K562 (cell line): ENCODE measurements around the gene GDF9. TPM values are rescaled to one million over a fixed set of nuclear protein-coding genes. Genes with fewer than 3 reads are reported as not detected.
A peak's percentile ranks its signal among the peaks of the same experiment; 100 is the strongest.

Experiments used
- ATAC-seq: fragments of 200-7000 bp; cut with Tn5 transposase; 3 replicates; pipeline ENCODE4 v1.9.1; 2020; ENCODE audit warnings: moderate library complexity
- BruUV-seq: library from RNA; stranded (reverse); fragments of 400-500 nt; replicated peaks from 2 replicates; lab custom pipeline; 2021; lab: Mats Ljungman, UMichigan
- CTCF ChIA-PET: fragments of 300-600 bp; formaldehyde crosslinking; extraction: SDS; loops from one replicate; lab custom pipeline; 2021; ENCODE audit warnings: low intra/inter-chr PET ratio; lab: Yijun Ruan, JAX
- POLR2A ChIA-PET: fragments of 300-600, 350-650 bp; sonication (Branson Sonifier 250); formaldehyde crosslinking; extraction: SDS; loops from one replicate; lab custom pipeline; 2021; ENCODE audit warnings: antibody characterized with exemption, inconsistent platforms; lab: Yijun Ruan, JAX
- DNase-seq, 4 experiments: peaks; one replicate each; pipeline versions ENCODE4 v3.0.0 to v3.0.0-alpha.2; 2011 to 2018; ENCODE audit warnings: low spot score in 3 of 4, mixed read lengths in 3 of 4; ENCODE audit errors: extremely low read depth in 1 of 4
- FAIRE-seq: peaks from 2 replicates; lab custom pipeline; 2011; peaks lifted over from hg19 to GRCh38; lab: Jason Lieb, UNC
- H2AFZ ChIP-seq: 2 replicates; pipeline ENCODE4 v1.6.0; 2011; ENCODE audit warnings: low read depth, low read length, control low read depth, inconsistent platforms
- H3K27ac ChIP-seq: fragments of 200-600 bp; 3 replicates; pipeline ENCODE4 v1.8.0; 2011; ENCODE audit warnings: low read depth, mild to moderate bottlenecking, control low read depth, inconsistent platforms, low read length, moderate library complexity, mixed read lengths; ENCODE audit errors: extremely low read depth
- H3K27me3 ChIP-seq, 2 experiments: fragments of 300-600 bp in 1 of 2; 2 replicates in 1 of 2; 3 replicates in 1 of 2; pipeline versions ENCODE4 v1.6.0 to v1.8.0; 2011; ENCODE audit warnings: inconsistent platforms in 2 of 2, low read length in 2 of 2, mild to moderate bottlenecking in 1 of 2, mixed read lengths in 1 of 2, moderate library complexity in 1 of 2; ENCODE audit not compliant: control insufficient read depth in 2 of 2, insufficient read depth in 2 of 2
- H3K36me3 ChIP-seq: fragments of 300-600 bp; 3 replicates; pipeline ENCODE4 v1.8.0; 2011; ENCODE audit warnings: mild to moderate bottlenecking, low read length, inconsistent platforms; ENCODE audit not compliant: control insufficient read depth, insufficient read depth
- H3K4me1 ChIP-seq, 2 experiments: fragments of 200-600 bp in 1 of 2; replicated peaks in 1 of 2; 2 replicates in 1 of 2; 3 replicates in 1 of 2; pipeline versions ENCODE4 v1.5.1 to v1.8.0; 2011; ENCODE audit warnings: inconsistent platforms in 2 of 2, low read length in 2 of 2, mild to moderate bottlenecking in 1 of 2, mixed read lengths in 1 of 2, moderate library complexity in 1 of 2; ENCODE audit not compliant: control insufficient read depth in 2 of 2, insufficient read depth in 2 of 2
- H3K4me2 ChIP-seq: 2 replicates; pipeline ENCODE4 v1.6.1; 2011; ENCODE audit warnings: low read length, control low read depth, inconsistent platforms, mixed read lengths; ENCODE audit not compliant: insufficient read depth
- H3K4me3 ChIP-seq: fragments of 200-600 bp; sonication (generic), shearing (Covaris generic); 2 replicates; pipeline ENCODE4 v1.5.1; 2016; ENCODE audit warnings: control low read depth, inconsistent platforms
- H3K79me2 ChIP-seq: fragments of 200-600 bp; 3 replicates; pipeline ENCODE4 v1.8.0; 2011; ENCODE audit warnings: low read length, inconsistent platforms; ENCODE audit not compliant: control insufficient read depth, insufficient read depth
- H3K9ac ChIP-seq, 2 experiments: 2 replicates each; pipeline versions ENCODE4 v1.6.0 to v1.6.1; 2011; ENCODE audit warnings: low read depth in 2 of 2, low read length in 2 of 2, control low read depth in 1 of 2, inconsistent platforms in 1 of 2, mild to moderate bottlenecking in 1 of 2, mixed read lengths in 1 of 2; ENCODE audit not compliant: insufficient read depth in 1 of 2
- H3K9me1 ChIP-seq: one replicate; pipeline ENCODE4 v1.6.0; 2011; ENCODE audit warnings: inconsistent platforms, mild to moderate bottlenecking, low read length, moderate library complexity; ENCODE audit not compliant: control insufficient read depth, insufficient read depth
- H3K9me3 ChIP-seq: replicated peaks from 2 replicates; pipeline ENCODE4 v1.5.1; 2011; ENCODE audit warnings: low read depth, low read length, inconsistent platforms; ENCODE audit not compliant: control insufficient read depth, insufficient read depth
- H4K20me1 ChIP-seq: replicated peaks from 2 replicates; pipeline ENCODE4 v1.6.1; 2011; ENCODE audit warnings: low read length, inconsistent platforms, mixed read lengths; ENCODE audit not compliant: control insufficient read depth, insufficient read depth
- CBFA2T3 ChIP-seq: fragments of 450-650 bp; IDR thresholded peaks from 2 replicates; pipeline ENCODE4 v1.6.1; 2017
- DPF2 ChIP-seq: fragments of 450-650 bp; IDR thresholded peaks from 2 replicates; pipeline ENCODE4 v1.6.1; 2016
- KLF16 ChIP-seq: IDR thresholded peaks from 2 replicates; pipeline ENCODE4 v1.6.1; 2016; ENCODE audit warnings: antibody characterized with exemption
- NCOA6 ChIP-seq: fragments of 450-650 bp; IDR thresholded peaks from 2 replicates; pipeline ENCODE4 v1.6.1; 2017; ENCODE audit warnings: mild to moderate bottlenecking
- POLR2AphosphoS2 ChIP-seq: IDR thresholded peaks from 2 replicates; pipeline ENCODE4 v1.6.1; 2012; ENCODE audit warnings: low read length, improper control_type of control experiment
- SIN3B ChIP-seq: fragments of 450-650 bp; IDR thresholded peaks from 2 replicates; pipeline ENCODE4 v1.6.1; 2017; ENCODE audit warnings: low read depth, mild to moderate bottlenecking, moderate library complexity
- SRSF3 ChIP-seq: fragments of 200-400 bp; formaldehyde crosslinking; IDR thresholded peaks from 2 replicates; pipeline ENCODE4 v1.6.1; 2016; ENCODE audit warnings: mild to moderate bottlenecking, low read length, moderate library complexity; ENCODE audit not compliant: insufficient read depth
- SUPT5H ChIP-seq: fragments of 450-650 bp; IDR thresholded peaks from 2 replicates; pipeline ENCODE4 v1.6.1; 2016
- TCF3 ChIP-seq: sonication (generic); formaldehyde crosslinking; IDR thresholded peaks from 2 replicates; pipeline ENCODE4 v1.4.0; 2020; ENCODE audit warnings: mild to moderate bottlenecking, missing genetic modification reagents
- ZBTB1 ChIP-seq: sonication (generic); formaldehyde crosslinking; IDR thresholded peaks from 2 replicates; pipeline ENCODE4 v1.8.1; 2023; ENCODE audit warnings: missing genetic modification reagents, low read depth, mild to moderate bottlenecking, borderline replicate concordance
- ZNF395 ChIP-seq: fragments of 200-800 bp; sonication (Bioruptor generic); IDR thresholded peaks from 2 replicates; pipeline ENCODE4 v1.6.1; 2017; ENCODE audit warnings: missing genetic modification characterization, missing compliant biosample characterization
- WGBS: fragments of 100-300 bp; shearing (Covaris generic); methylation state at CpG from one replicate; pipeline ENCODE4 v1.1.6; 2016; ENCODE audit warnings: low coverage, mixed read lengths; ENCODE audit not compliant: insufficient coverage; ENCODE audit errors: missing lambda C conversion rate; 5-methylcytosine and 5-hydroxymethylcytosine counted together
- in situ Hi-C: fragments of 300-500 bp; cut with MboI; formaldehyde crosslinking; loops from 4 replicates; pipeline ENCODE4 v1.15.0; 2018; ENCODE audit warnings: inconsistent platforms, mixed read lengths
- intact Hi-C: fragments of 100-400 bp; cut with micrococcal nuclease; formaldehyde crosslinking; loops from 2 replicates; pipeline ENCODE4 v1.14.2; 2022
- polyA plus RNA-seq, 8 experiments: library from polyadenylated mRNA; depleted of rRNA in 4 of 8; stranded (reverse) in 5 of 8; unstranded in 3 of 8; fragments of >200 nt; fragmentation: Nextera tagmentation in 2 of 8; fragmentation: Illumina TruSeq in 1 of 8; extraction: Ambion mirVana in 2 of 8; extraction: Trizol in 1 of 8; gene quantifications; 2 replicates each; pipeline versions ENCODE4 v1.2.1 to v1.2.3, GENCODE V29; 2011 to 2014; ENCODE audit warnings: inconsistent platforms in 1 of 8, missing spikeins in 1 of 8
- total RNA-seq, 7 experiments: library from RNA; depleted of rRNA in 6 of 7; stranded (reverse); fragments of >200 nt in 6 of 7; fragmentation: Illumina TruSeq in 2 of 7; extraction: Trizol in 2 of 7; gene quantifications; 2 replicates each; pipeline versions ENCODE4 v1.2.1 to v1.2.3, GENCODE V29; 2011 to 2021; ENCODE audit warnings: low replicate concordance in 1 of 7

GDF9 gene
- total and polyA plus RNA-seq, 9 of the 15 experiments (the other 6 are each of a cell fraction or from before 2014, with no cell fraction given): 0.10 to 0.70 (median 0.20) TPM; not detected in 1

- Histone ChIP-seq H4K20me1 (peaks cover 4% of the 10 kb centered on the region; the same call in 1 of the 2 replicates), H3K4me3 (no peak overlapping the region), H3K9ac (no peak overlapping the region; a peak in 1 of 4 replicates), H3K79me2 (no peaks in the 10 kb centered on the region), H3K27ac (no peak overlapping the region), H3K9me1 (no peaks in the 10 kb centered on the region), H2AFZ (no peak overlapping the region), H3K9me3 (no peaks in the 10 kb centered on the region), H3K27me3 (no peaks in the 10 kb centered on the region), H3K4me2 (no peak overlapping the region), H3K4me1 (peaks cover 0 to 19% of the 10 kb centered on the region in 2 experiments; a peak in 2 of 5 replicates), H3K36me3 (peaks cover 59% of the 10 kb centered on the region)
- TF ChIP-seq SUPT5H: 0 out of 2 replicates have a peak, but pooled peaks have one; percentile 15
- TF ChIP-seq KLF16: no peak
- no peak for TF ChIP-seq NCOA6
- no peak for TF ChIP-seq SIN3B
- intact Hi-C loops: no loop called here
- CTCF ChIA-PET: no interaction called here
- POLR2A ChIA-PET: no interaction called here
- in situ Hi-C loops: loop anchor here (5.0 kb wide), 1 partner anchor 347 kb away; no protein-coding TSS in a partner anchor
- BruUV-seq: no TSS peak
- ATAC-seq (no peak), FAIRE-seq (no peak), DNase-seq (no peak)
- 70% methylated on average over 3 of the region's 3 CpGs for WGBS
Observed at GRCh38 chr5:132873930-132874271, 7.6 kb upstream of the GDF9 start.

- H3K36me3 ChIP-seq: peaks cover 60% of the 10 kb centered on the region
- peaks cover 0 to 19% of the 10 kb centered on the region in 2 experiments; a peak in 2 of 5 replicates for H3K4me1 ChIP-seq
- intact Hi-C loops: no loop called here
- ATAC-seq: peak; percentile 74
- 43% methylated on average over 6 of the region's 6 CpGs for WGBS
- H3K4me2 ChIP-seq: no peak within 1 kb of the TSS
- peak in 2 of 4 experiments; percentile 52 to 63 for DNase-seq
- H4K20me1 ChIP-seq: peaks cover 4% of the 10 kb centered on the region; the same call in 1 of the 2 replicates
- ChIA-PET CTCF (no interaction called here), POLR2A (interaction anchor here (0.7 to 1.4 kb wide), 7 partner anchors 10 to 1214 kb away, joined by 3 to 6 read pairs (median 3); no protein-coding TSS in a partner anchor)
- H3K9me1 ChIP-seq: no peaks in the 10 kb centered on the region
- H3K27ac ChIP-seq: no peak within 1 kb of the TSS
- H3K79me2 ChIP-seq: peaks cover 3% of the 10 kb centered on the region
- H3K9me3 ChIP-seq: no peaks in the 10 kb centered on the region
- H3K9ac ChIP-seq: no peak within 1 kb of the TSS; a peak in 1 of 4 replicates
- in situ Hi-C loops: loop anchor here (5.0 kb wide), 1 partner anchor 346 kb away; no protein-coding TSS in a partner anchor
- no peaks in the 10 kb centered on the region for H3K27me3 ChIP-seq
- no peak within 1 kb of the TSS for H2AFZ ChIP-seq
- BruUV-seq: TSS peak; percentile 14
- FAIRE-seq: peak; percentile 23
- no peak within 1 kb of the TSS for H3K4me3 ChIP-seq
- TF ChIP-seq ZNF395 (CRISPR knock-in tag): no peak
- TF ChIP-seq DPF2: peak; percentile 25; the same call in 1 of the 2 replicates
- TF ChIP-seq SRSF3: no peak
- TF ChIP-seq TCF3: peak; percentile 61
- peak; percentile 75; the same call in 1 of the 2 replicates for TF ChIP-seq POLR2AphosphoS2
- 0 out of 2 replicates have a peak, but pooled peaks have one; percentile 36 for TF ChIP-seq CBFA2T3
- TF ChIP-seq ZBTB1 (CRISPR knock-in tag): no peak
Observed at GRCh38 chr5:132873119-132873929, 7.1 kb upstream of the GDF9 start, which contains the start of gene LEAP2. TSS of gene LEAP2 (plus strand) at chr5:132873668. CDS start at chr5:132873695, 27 bp downstream.
